ENCODE data around the gene HOXB3.

HOXB3 gene

DNA sequence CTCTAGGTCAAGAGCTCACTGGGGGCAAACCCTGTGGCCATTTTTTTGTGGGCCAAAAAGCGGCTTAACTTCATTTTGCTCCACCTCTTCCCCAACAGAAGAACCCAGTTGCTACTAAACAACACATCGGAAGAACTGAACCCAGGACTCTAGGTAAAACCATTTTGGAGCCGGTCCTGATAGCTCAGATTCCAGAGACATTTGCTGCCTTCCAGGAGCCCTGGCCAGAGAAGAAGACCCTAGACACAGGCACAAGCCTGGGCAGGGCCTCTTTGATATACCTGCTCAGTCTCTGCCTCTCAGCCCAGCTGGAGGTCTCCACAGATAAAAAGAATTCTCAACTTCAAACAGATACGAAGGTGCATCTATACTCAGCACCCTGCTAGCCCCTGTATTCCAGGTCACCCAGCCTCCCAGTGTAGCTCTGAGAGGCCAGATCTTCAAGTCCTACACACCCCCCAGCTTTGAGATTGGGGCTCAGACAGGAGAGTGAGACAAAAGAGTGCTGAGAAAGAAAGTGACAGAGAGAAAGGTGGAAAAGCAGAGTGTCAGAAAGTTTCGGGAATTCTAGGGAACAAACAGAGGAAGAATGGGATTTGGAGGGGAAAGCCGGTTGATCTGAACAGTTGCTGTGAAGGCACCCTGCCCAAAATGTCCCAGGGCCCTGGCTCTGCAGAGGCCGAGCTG, 42.7 kb upstream of the HOXB3 start:
- TF ChIP-seq, protein P1, sequence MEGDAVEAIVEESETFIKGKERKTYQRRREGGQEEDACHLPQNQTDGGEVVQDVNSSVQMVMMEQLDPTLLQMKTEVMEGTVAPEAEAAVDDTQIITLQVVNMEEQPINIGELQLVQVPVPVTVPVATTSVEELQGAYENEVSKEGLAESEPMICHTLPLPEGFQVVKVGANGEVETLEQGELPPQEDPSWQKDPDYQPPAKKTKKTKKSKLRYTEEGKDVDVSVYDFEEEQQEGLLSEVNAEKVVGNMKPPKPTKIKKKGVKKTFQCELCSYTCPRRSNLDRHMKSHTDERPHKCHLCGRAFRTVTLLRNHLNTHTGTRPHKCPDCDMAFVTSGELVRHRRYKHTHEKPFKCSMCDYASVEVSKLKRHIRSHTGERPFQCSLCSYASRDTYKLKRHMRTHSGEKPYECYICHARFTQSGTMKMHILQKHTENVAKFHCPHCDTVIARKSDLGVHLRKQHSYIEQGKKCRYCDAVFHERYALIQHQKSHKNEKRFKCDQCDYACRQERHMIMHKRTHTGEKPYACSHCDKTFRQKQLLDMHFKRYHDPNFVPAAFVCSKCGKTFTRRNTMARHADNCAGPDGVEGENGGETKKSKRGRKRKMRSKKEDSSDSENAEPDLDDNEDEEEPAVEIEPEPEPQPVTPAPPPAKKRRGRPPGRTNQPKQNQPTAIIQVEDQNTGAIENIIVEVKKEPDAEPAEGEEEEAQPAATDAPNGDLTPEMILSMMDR (IDR thresholded peaks at IDR 0.05; ENCODE audit: low read depth, low read length): no peak
- no peak for DNase-seq (ENCODE audit: low read depth in 2 of 2)
- H3K4me3 ChIP-seq (replicated peaks in 1 of 2; ENCODE audit: low read depth in 2 of 2, low read length in 2 of 2): no peak overlapping the region

DNA sequence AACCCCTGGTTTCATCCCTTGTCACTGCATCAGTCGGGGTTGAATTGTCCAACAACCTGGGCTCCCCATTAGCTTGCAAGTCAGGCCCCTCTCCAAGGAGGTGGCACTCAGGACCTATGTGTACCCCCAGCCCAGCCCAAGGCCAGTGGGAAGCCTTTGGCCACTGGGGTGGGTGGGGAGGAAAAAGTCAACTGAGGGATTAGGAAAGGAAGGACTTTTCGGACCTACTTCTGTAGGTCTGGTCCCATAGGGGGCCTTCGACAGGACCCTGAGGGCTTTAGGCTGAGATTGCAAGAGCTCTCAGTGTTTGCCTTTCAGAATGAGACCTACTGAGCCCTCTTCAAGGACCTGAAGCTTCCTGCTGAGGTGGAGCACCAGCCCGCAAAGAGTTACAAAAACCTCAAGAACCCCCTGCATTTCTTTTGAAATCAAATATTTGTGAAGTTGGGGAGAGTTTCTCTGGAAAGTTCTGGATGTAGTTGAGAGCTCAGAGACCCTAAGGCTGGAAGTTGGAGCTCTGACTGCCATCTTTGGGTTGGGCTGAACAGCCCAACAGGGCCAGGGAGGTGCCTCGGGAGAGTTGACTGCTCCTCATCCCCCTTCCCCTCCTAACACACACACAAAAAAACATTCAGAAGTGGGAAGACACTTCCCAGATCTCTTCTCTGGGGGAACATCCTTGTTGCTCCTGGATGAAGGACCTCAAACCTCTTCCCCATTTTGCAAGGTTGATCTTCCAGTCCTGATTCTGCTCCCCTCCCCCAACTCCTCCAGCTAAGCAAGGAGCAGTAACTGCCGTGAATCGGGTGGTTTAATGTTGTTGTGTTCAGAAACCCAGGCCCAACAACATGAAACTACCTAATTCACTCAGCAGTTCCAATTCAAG, 41.9 kb upstream of the HOXB3 start:
- H3K4me3 ChIP-seq (replicated peaks in 1 of 2; ENCODE audit: low read depth in 2 of 2, low read length in 2 of 2): no peak overlapping the region
- no peak for DNase-seq (ENCODE audit: low read depth in 2 of 2)
- TF ChIP-seq, protein P1 (IDR thresholded peaks at IDR 0.05; ENCODE audit: low read depth, low read length): no peak

DNA sequence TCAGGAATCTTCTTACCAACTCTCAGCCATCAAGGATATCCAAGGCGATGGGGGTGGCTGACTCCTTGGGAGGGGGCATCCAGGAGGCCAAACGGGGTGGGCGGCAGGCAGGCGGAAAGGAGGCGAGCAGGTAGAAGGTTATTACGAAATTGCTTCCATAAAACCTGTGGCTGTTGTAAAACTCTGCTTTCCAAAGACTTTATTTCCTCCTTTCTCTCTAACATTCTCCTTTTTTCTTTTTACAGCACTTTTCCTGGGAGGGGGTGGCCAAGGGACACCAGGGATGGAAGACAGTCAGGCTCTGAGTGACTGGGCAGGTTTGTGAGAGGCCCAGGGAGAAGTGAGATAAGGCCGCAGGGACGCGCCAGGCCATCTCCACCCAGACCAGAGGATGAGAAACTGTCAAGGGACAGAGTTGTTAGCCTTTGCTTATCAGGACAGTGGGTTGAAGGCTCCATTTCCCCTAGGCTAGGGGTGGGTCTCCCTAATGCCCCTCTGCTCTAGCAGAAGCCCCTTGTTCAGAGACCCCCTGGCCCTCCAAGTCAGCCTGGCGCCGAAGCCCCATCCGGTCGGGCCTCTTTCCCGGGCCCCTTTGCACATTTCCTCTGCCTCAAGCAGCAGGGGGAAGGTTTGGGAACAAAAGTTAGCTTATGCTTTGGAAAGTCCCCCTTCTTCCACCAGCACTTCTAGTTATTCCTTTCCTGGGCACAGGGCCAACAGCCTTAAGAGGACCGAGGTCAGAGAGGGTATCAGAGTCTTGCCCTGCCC, 41.1 kb upstream of the HOXB3 start:
- no peak for DNase-seq (ENCODE audit: low read depth in 2 of 2)
- H3K4me3 ChIP-seq (replicated peaks in 1 of 2; ENCODE audit: low read depth in 2 of 2, low read length in 2 of 2): no peak overlapping the region
- TF ChIP-seq, protein P1 (IDR thresholded peaks at IDR 0.05; ENCODE audit: low read depth, low read length): no peak

DNA sequence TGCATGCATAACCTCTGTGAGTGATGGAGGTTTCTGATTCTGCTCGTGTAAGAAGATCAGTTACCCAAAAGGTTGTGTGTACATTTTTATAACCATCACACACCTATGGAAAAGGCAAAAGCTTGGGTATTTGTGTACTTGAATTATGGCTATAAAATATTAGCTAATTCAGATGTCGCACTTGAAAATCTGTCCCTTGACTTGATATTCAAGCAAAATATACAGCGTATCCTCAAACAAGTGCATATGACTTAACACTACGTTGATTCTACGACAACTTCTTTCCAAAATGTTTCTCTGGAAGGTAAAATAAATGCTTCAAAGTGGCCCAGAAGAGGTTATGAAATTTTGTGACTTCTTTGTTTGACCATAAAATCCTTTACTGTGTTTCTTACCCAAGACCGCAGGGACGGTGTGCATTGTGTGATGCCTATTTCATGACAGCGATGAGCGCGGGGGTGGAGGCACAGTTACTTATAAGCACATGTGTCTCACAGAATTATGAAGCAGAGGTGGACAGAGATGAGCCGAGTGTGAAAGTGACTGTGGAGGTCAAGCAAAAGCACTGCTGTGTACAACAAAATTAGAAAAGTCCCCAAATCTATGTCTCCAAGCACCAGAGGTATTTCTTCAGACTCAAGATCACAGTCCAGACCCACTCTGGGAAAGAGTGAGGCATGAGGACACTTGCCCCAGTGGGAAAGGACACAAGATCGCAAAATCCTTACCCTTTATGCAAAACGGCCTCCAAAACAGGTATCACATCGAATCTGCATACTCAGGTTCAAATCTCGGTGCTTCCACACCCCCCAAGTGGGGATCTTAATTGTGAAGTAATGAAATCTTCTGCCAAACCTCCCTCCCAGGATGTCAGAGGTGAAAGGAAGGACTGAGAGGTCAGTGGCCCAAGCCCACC, 40.2 kb upstream of the HOXB3 start:
- TF ChIP-seq, protein P1 (IDR thresholded peaks at IDR 0.05; ENCODE audit: low read depth, low read length): no peak
- DNase-seq (ENCODE audit: low read depth in 2 of 2): no peak
- no peak overlapping the region for H3K4me3 ChIP-seq (replicated peaks in 1 of 2; ENCODE audit: low read depth in 2 of 2, low read length in 2 of 2)

DNA sequence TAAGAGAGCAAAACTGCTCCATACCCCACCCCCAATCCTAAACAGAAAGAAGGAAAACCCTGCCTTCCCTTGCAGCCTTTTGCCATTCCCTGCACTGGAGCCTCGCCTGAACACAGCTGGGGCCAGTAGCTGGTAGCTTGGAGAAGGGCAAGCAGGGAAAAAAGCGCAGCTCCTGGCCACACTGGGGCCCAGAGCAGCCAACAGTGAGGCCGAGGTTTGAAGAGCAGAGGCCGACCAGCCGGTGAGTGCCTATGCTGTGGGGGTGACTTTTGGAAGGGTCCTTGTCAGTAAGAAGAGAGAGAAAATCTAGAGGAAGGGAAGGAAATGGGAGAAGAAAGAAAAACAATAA, 39.3 kb upstream of the HOXB3 start:
- TF ChIP-seq, protein P1 (IDR thresholded peaks at IDR 0.05; ENCODE audit: low read depth, low read length): no peak
- DNase-seq (ENCODE audit: low read depth in 2 of 2): no peak
- H3K4me3 ChIP-seq (replicated peaks in 1 of 2; ENCODE audit: low read depth in 2 of 2, low read length in 2 of 2): no peak overlapping the region
